Measurements from ENCODE around the gene PGLYRP3.

PGLYRP3 gene

GRCh38 chr1:153260585-153261280 is 52.0 kb downstream of the PGLYRP3 start:
- DNase-seq (ENCODE audit: low read depth): no peak

GRCh38 chr1:153259387-153259786 is 53.4 kb downstream of the PGLYRP3 start, which contains the start of gene LORICRIN:
Gene LORICRIN, plus strand, starts transcription at chr1:153259687. Its CDS starts 1,263 bp downstream, at chr1:153260950.
- DNase-seq (ENCODE audit: low read depth): no peak

- no peak for DNase-seq (ENCODE audit: low read depth)
Observed at GRCh38 chr1:153253693-153254092, 59.1 kb downstream of the PGLYRP3 start.

- DNase-seq (ENCODE audit: low read depth): no peak
Observed at GRCh38 chr1:153253076-153253475, 59.7 kb downstream of the PGLYRP3 start.

- DNase-seq (ENCODE audit: low read depth): no peak
Observed at GRCh38 chr1:153251988-153252387, 60.8 kb downstream of the PGLYRP3 start.

- no peak for DNase-seq (ENCODE audit: low read depth)
Observed at GRCh38 chr1:153251562-153251961, 61.2 kb downstream of the PGLYRP3 start.

- no peak for DNase-seq (ENCODE audit: low read depth)
Observed at GRCh38 chr1:153251087-153251486, 61.7 kb downstream of the PGLYRP3 start.

- no peak for DNase-seq (ENCODE audit: low read depth)
Observed at GRCh38 chr1:153250166-153250565, 62.6 kb downstream of the PGLYRP3 start.

- no peak for DNase-seq (ENCODE audit: low read depth)
Observed at GRCh38 chr1:153248176-153248879, 64.4 kb downstream of the PGLYRP3 start.

All from stimulated activated CD8-positive, alpha-beta memory T cell treated with anti-CD3 and anti-CD28 coated beads, Interleukin-12 subunit alpha, Interleukin-12 subunit beta, amount 100 ng/mL, for 4 hours (primary cell).